Neural cell (in vitro differentiated cells): Measurements from ENCODE around the gene MGAT5. TPM values are rescaled to one million over a fixed set of nuclear protein-coding genes. Genes with fewer than 3 reads are reported as not detected.
"Not testable (repeated sequence)": the region's sequence is repeated elsewhere in the genome, so short reads cannot be mapped to it uniquely, and the experiment has no call there.

ENCODE experiments used
- H2AFZ ChIP-seq: fragments of 200-600, 300-800 bp; sonication (generic), shearing (Covaris generic); 2 replicates; pipeline ENCODE4 v1.6.0; 2014; ENCODE audit warnings: low read depth, mild to moderate bottlenecking, antibody characterized with exemption, low read length, moderate library complexity
- H3F3A ChIP-seq: fragments of 200-600 bp; shearing (Covaris generic); 2 replicates; pipeline ENCODE4 v1.6.1; 2016; ENCODE audit warnings: mild to moderate bottlenecking, moderate library complexity, mixed read lengths, antibody characterized with exemption, low read length; ENCODE audit not compliant: insufficient read depth, poor library complexity, severe bottlenecking
- H3K27ac ChIP-seq: fragments of 200-600, 300-800 bp; sonication (generic), shearing (Covaris generic); 2 replicates; pipeline ENCODE4 v1.5.1; 2014; ENCODE audit warnings: mild to moderate bottlenecking, low read length, moderate library complexity
- H3K27me3 ChIP-seq: fragments of 300-800, 200-600 bp; sonication (generic), shearing (Covaris generic); 2 replicates; pipeline ENCODE4 v1.6.0; 2014; ENCODE audit warnings: mild to moderate bottlenecking, low read depth, low read length, moderate library complexity; ENCODE audit not compliant: insufficient read depth
- H3K36me3 ChIP-seq: fragments of 300-800, 200-600 bp; sonication (generic), shearing (Covaris generic); 2 replicates; pipeline ENCODE4 v1.5.1; 2014; ENCODE audit warnings: mild to moderate bottlenecking, antibody characterized with exemption, low read length, moderate library complexity; ENCODE audit not compliant: insufficient read depth
- H3K4me2 ChIP-seq: fragments of 300-800, 200-600 bp; sonication (generic), shearing (Covaris generic); 2 replicates; pipeline ENCODE4 v1.6.0; 2014; ENCODE audit warnings: mild to moderate bottlenecking, low read length
- H3K4me3 ChIP-seq: fragments of 300-800, 200-600 bp; sonication (generic), shearing (Covaris generic); 2 replicates; pipeline ENCODE4 v1.5.1; 2014; ENCODE audit warnings: mild to moderate bottlenecking, low read length, moderate library complexity
- H3K79me2 ChIP-seq: fragments of 200-600 bp; shearing (Covaris generic); replicated peaks from 2 replicates; pipeline ENCODE4 v1.6.0; 2014; ENCODE audit warnings: mild to moderate bottlenecking, low read length, moderate library complexity; ENCODE audit not compliant: insufficient read depth
- H3K9ac ChIP-seq: fragments of 300-800, 200-600 bp; sonication (generic), shearing (Covaris generic); 2 replicates; pipeline ENCODE4 v1.6.1; 2016; ENCODE audit warnings: mild to moderate bottlenecking, low read length, mixed read lengths
- H3K9me2 ChIP-seq: fragments of 200-600 bp; shearing (Covaris generic); 2 replicates; pipeline ENCODE4 v1.6.1; 2016; ENCODE audit warnings: mild to moderate bottlenecking, low read length, mixed read lengths; ENCODE audit not compliant: insufficient read depth
- H3K9me3 ChIP-seq: fragments of 200-600, 300-800 bp; sonication (generic), shearing (Covaris generic); 2 replicates; pipeline ENCODE4 v1.6.1; 2016; ENCODE audit warnings: mild to moderate bottlenecking, mixed run types, low read length, moderate library complexity, mixed read lengths
- H4K20me1 ChIP-seq: fragments of 200-600 bp; shearing (Covaris generic); 2 replicates; pipeline ENCODE4 v1.6.1; 2016; ENCODE audit warnings: mild to moderate bottlenecking, mixed run types; ENCODE audit not compliant: insufficient read depth
- CTCF ChIP-seq: fragments of 450-650 bp; IDR thresholded peaks from 2 replicates; pipeline ENCODE4 v1.5.1; 2014; ENCODE audit warnings: antibody characterized with exemption, mild to moderate bottlenecking, moderate library complexity; ENCODE audit not compliant: poor library complexity, severe bottlenecking
- EP300 ChIP-seq: fragments of 450-650 bp; conservative IDR thresholded peaks from 2 replicates; pipeline ENCODE4 v1.6.1; 2014; ENCODE audit warnings: antibody characterized with exemption, mild to moderate bottlenecking, moderate library complexity; ENCODE audit not compliant: poor library complexity, severe bottlenecking
- EZH2 ChIP-seq: fragments of 200-600, 300-800 bp; shearing (Covaris generic), sonication (generic); IDR thresholded peaks from 2 replicates; pipeline ENCODE4 v1.6.1; 2014; ENCODE audit warnings: antibody characterized with exemption, low read length, borderline replicate concordance, mild to moderate bottlenecking; ENCODE audit not compliant: insufficient read depth, poor library complexity, severe bottlenecking
- MXI1 ChIP-seq: fragments of 450-650 bp; conservative IDR thresholded peaks from 2 replicates; pipeline ENCODE4 v1.6.1; 2014; ENCODE audit warnings: antibody characterized with exemption, mild to moderate bottlenecking; ENCODE audit not compliant: poor library complexity, severe bottlenecking
- POLR2AphosphoS5 ChIP-seq: IDR thresholded peaks from 2 replicates; pipeline ENCODE4 v1.6.1; 2012
- RAD21 ChIP-seq: fragments of 450-650 bp; conservative IDR thresholded peaks from 2 replicates; pipeline ENCODE4 v1.6.1; 2014; ENCODE audit warnings: antibody characterized with exemption, mild to moderate bottlenecking, moderate library complexity
- REST ChIP-seq: IDR thresholded peaks from 2 replicates; pipeline ENCODE4 v1.6.1; 2012; ENCODE audit warnings: borderline replicate concordance
- SMC3 ChIP-seq: fragments of 450-650 bp; conservative IDR thresholded peaks from 2 replicates; pipeline ENCODE4 v1.6.1; 2014; ENCODE audit warnings: antibody characterized with exemption, mild to moderate bottlenecking, moderate library complexity; ENCODE audit not compliant: poor library complexity
- TAF1 ChIP-seq: IDR thresholded peaks from 2 replicates; pipeline ENCODE4 v1.6.1; 2012; ENCODE audit warnings: low read depth
- polyA plus RNA-seq: library from polyadenylated mRNA; depleted of rRNA; stranded (reverse); fragments of >200 nt; gene quantifications from 2 replicates; pipeline ENCODE4 v1.2.3, GENCODE V29; 2014

MGAT5 gene
- polyA plus RNA-seq, 1 donor from 2014 or later, result 40.9 TPM

GRCh38 chr2:134470561-134471168, 216.8 kb downstream of the MGAT5 start:
- Histone ChIP-seq H3K9ac (no peak overlapping the region), H3K4me2 (no peak overlapping the region), H3K27ac (no peak overlapping the region), H3K9me2 (no peaks in the 10 kb centered on the region), H3K9me3 (no peaks in the 10 kb centered on the region), H4K20me1 (no peaks in the 10 kb centered on the region), H3K36me3 (no peaks in the 10 kb centered on the region), H3K27me3 (no peaks in the 10 kb centered on the region), H3K4me3 (no peak overlapping the region), H2AFZ (no peak overlapping the region), H3F3A (no peaks in the 10 kb centered on the region), H3K79me2 (no peaks in the 10 kb centered on the region)
- TF ChIP-seq REST (no peak), SMC3 (no peak), CTCF (no peak), EZH2 (no peak), POLR2AphosphoS5 (no peak), RAD21 (no peak), MXI1 (no peak), EP300 (no peak), TAF1 (no peak)

GRCh38 chr2:134476982-134477381, 223.1 kb downstream of the MGAT5 start:
- not testable (repeated sequence) for H3K9ac ChIP-seq, H3F3A ChIP-seq

More at GRCh38 chr2:134476982-134477381, 223.1 kb downstream of the MGAT5 start:
- H4K20me1 ChIP-seq, H3K9me3 ChIP-seq, H2AFZ ChIP-seq, H3K36me3 ChIP-seq, H3K4me3 ChIP-seq, H3K27me3 ChIP-seq, H3K4me2 ChIP-seq, H3K9me2 ChIP-seq, H3K79me2 ChIP-seq, H3K27ac ChIP-seq: not testable (repeated sequence)
